ENCODE measurements around the gene DAP. TPM values are rescaled to one million over a fixed set of nuclear protein-coding genes. Genes with fewer than 3 reads are reported as not detected.
"Not testable (repeated sequence)": the region's sequence is repeated elsewhere in the genome, so short reads cannot be mapped to it uniquely, and the experiment has no call there.

The DAP gene
- total RNA-seq, 1 experiment from 2014 or later, result 35.8 TPM

DNA sequence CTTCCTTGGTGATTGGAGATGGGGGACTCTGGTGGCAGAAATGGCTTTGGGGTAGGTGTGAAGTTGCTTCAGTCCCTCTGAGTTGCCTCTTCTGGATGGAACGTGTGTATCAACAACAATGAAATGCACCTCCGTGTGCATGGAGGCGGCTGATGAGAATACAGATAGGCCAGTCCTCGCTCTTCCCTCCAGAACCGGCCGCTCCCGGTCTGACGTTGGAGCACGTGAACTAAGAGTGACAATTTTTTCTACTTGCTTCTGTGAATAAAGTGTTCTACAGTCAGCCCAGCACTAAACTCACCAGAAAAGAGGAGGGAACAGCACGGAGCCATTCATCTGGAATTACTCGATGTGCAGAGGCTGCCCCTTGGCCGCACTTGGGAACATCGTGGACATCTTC is 106.5 kb downstream of the DAP start:
- DNase-seq (ENCODE audit: low read depth), result no peak

DNA sequence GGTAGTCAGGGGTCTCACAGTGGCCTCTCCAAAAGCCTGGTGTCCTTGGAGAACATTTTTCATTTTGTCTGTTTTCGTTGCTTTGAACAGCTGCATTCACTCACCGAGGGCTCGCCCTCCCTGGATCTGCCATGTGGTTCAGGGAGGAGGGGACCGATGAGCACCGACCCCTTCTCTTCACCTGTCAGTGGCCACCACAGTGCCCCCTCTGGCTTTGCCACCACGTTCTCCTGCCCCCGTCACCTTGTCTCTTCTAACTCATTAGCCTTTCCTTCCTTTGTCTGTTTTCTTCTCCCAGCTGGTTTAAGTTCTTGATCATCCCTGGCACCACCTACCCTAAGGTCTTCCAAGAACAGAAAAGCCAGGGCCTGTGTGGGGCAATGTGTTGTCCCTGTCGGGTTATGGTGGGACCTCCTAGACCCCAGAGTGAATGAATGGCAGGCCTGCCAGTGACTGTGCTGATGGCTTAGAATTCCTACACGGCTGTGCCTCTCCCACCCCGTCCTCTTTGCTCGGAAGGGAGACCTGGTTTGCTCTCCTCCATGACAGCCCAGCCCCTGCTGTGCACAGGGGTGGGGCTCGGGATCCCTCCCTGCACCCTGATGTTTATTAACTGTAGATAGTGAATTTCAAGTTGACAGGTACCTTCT is 107.2 kb downstream of the DAP start:
- no peak for DNase-seq (ENCODE audit: low read depth)

DNA sequence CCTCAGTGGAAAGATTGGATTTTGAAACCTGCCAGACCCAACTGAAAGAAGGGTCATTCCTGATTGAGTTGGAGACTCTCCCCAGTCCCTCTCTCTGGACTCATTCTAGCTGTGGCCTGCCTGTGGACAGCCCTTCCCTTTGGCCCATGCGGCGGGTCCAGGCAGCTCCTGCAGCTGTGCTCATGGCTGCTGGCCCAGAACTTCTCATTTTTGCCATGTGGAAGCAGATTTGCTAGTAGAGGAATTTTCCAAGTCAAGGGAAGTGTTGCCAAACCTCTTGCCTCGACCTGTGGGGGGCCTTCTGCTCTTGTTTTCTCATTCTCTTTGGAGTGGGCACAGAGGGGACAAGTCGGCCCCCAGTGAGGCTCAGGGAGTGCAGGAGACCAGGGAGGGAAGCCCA is 108.0 kb downstream of the DAP start:
- DNase-seq (ENCODE audit: low read depth), result peak; percentile 37

DNA sequence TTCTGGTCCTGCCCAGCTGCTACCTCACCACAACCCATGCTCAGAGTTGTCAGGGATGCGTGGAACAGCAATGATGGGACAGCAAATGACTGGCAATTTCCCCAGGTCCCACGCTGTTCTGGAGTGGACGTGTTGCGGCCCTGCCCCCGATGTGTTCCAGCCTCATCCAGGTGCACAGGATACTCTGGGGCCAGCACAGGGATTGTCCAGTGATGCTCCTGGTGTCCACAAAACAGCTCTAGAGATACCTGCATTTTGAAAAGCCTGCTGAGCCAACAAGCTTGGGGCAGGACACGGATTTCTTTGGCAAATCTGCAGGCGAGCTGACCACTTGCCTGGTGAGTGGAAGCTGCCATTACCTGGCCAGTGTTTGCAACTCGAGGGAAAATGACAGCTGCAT is 108.4 kb downstream of the DAP start:
- no peak for DNase-seq (ENCODE audit: low read depth)

GRCh38 chr5:10652151-10652550 is 108.9 kb downstream of the DAP start:
- DNase-seq (ENCODE audit: low read depth), result peak; percentile 55

DNA sequence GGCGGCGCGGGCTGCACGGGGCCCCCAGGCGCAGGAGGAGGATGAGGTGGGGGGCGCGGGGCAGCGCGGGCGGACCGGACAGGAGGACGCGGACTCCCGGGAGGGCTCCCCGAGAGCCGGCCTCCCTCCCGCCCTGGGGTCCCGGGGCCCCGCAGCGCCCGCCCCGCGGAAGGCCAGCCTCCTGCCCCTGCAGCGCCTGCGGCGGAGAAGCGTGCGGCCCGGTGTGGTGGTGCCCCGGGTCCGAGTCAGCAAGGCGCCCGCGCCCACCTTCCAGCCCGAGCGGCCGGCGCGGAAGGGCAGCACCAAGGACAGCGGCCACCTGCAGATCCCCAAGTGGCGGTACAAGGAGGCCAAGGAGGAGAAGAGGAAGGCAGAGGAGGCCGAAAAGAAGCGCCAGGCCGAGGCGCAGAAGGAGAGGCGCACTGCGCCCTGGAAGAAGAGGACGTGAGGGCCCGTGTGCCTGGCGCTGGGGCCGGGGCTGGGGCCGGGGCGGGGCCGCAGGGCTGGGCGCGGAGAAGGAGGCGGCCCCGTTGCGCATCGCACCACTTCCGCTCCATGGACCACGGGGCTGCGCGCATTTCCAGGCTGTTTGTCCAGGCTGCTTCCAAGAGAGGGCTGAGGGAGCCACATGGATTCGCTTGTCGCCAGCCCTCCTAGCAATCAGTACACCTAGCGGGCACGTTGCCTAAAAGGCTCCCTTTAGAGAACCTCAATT is 111.2 kb downstream of the DAP start:
- DNase-seq (ENCODE audit: low read depth), result no peak

DNA sequence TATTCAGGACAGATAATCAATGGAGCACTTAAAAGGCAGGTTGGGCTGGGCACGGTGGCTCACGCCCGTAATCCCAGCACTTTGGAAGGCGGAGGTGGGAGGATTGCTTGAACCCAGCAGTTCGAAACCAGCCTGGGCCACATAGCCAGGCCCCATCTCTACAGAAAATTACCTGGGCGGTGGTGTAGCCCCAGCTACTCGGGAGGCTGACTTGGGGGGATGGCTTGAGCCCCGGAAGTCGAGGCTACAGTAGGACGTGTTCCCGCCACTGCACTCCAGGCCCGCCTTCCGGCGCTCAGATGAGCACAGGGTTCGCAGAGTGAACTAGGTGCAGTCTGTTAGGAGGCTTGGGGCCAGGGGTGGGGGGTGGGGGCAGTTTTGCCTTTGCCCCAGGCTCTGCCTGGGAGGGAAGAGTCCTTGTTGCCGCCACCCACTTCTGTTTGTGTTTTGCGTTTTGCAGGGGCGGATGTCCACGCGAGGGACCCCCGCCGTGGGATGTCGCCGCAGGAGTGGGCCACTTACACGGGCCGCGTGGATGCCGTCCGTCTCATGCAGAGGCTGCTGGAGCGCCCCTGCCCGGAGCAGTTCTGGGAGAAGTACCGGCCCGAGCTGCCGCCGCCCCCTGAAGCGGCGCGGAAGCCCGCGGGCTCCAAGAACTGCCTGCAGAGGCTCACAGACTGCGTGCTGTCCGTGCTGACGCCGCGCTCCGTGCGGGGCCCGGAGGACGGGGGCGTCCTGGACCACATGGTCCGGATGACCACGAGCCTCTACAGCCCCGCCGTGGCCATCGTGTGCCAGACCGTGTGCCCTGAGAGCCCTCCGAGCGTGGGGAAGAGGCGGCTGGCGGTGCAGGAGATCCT is 112.0 kb downstream of the DAP start:
- DNase-seq (ENCODE audit: low read depth), result no peak

- DNase-seq (ENCODE audit: low read depth), result no peak
Measured at GRCh38 chr5:10647640-10648039, 113.4 kb downstream of the DAP start.

GRCh38 chr5:10645671-10646070 is 115.4 kb downstream of the DAP start:
- no peak for DNase-seq (ENCODE audit: low read depth)

DNA sequence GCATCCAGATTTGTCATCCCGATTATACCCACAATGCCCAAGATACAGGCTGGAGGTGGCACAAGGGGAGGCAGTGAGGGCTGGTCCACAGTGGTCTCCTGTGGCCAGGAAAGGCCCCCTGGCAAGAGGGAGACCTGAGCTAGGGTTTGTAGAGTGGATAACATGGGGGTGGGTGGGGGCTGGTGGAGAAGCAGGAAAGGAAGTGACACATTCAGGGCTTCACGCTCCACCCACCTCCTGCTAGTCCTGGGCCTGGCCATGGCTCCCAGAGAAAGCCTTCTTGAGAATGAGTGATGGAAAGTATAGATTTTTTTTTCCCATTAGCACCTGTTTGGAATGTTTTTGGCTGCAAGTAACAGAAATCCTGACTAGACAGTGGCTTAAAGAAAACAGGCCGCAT is 115.9 kb downstream of the DAP start:
- DNase-seq (ENCODE audit: low read depth), result no peak

GRCh38 chr5:10644192-10644591 is 116.8 kb downstream of the DAP start:
- no peak for DNase-seq (ENCODE audit: low read depth)

DNA sequence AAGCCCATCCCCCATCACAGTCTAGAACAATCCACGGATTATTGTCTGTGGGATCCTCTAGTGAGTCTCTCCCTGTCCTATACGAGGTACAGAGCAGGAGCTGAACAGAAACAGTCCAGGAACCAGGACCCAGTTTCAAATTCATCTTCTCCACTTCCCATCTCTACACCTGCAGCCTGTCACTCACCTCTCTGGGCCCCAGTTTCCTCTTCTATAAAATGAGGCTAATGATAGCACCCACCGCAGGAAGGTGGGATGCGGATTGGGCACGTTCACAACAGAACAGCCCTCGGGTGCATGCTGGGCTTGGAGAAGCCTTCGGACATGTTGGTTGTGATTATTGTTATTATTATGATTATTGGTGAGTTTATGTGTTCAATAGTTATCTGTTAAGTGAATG is 118.7 kb downstream of the DAP start:
- no peak for DNase-seq (ENCODE audit: low read depth)

- DNase-seq (ENCODE audit: low read depth), result no peak
Measured at GRCh38 chr5:10639846-10640368, 121.1 kb downstream of the DAP start.

DNA sequence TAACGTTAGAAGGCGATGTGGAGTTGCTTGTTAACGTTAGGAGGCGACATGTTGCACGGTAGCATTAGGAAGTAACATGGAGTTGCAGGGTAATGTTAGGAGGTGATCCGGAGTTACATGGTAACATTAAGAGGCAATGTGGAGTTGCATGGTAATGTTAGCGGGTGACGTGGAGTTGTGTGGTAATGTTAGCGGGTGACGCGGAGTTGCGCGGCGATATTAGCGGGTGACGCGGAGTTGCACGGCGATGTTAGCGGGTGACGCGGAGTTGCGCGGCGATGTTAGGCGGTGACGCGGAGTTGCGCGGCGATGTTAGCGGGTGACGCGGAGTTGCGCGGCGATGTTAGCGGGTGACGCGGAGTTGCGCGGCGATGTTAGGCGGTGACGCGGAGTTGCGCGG is 122.3 kb downstream of the DAP start:
- not testable (repeated sequence) for DNase-seq (ENCODE audit: low read depth)

- no peak for DNase-seq (ENCODE audit: low read depth)
Measured at GRCh38 chr5:10637944-10638343, 123.1 kb downstream of the DAP start.

DNA sequence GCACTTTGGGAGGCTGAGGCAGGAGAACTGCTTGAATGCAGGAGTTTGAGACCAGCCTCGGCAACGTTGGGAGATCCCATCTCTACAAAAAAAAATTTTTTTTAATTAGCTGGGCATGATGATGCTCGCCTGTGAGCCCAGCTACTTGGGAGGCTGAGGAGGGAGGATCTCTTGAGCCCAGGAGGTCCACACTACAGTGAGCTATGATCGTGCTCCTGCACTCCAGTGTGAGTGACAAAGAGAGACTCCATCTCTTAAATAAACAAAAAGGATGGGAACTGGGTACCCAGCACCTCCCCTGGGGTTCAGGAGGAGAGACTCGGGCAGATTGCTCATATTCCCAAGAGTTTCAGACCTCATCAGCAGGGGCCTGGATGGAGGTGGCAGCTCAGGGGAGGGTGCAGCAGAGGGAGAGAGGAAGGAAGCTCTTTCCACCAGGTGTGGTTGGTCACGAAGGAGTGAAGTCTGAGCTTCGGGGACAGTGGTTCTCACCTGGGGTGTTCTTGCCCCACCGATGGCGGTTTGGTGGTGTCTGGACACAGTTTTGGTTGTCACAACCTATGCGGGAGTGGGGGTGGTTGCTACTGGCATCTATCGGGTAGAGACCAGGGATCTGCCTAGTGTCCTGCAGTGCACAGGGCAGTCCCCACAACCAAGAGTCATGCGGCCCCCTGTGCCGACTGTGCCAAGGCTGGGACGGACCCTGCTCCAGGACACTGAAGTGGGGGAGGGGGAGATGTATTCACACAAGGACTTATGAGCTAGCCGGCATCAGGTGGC is 124.5 kb downstream of the DAP start:
- no peak for DNase-seq (ENCODE audit: low read depth)

GRCh38 chr5:10635867-10636350 is 125.1 kb downstream of the DAP start:
- DNase-seq (ENCODE audit: low read depth), result no peak

GRCh38 chr5:10635257-10635866 is 125.7 kb downstream of the DAP start:
- peak; percentile 60 for DNase-seq (ENCODE audit: low read depth)

DNA sequence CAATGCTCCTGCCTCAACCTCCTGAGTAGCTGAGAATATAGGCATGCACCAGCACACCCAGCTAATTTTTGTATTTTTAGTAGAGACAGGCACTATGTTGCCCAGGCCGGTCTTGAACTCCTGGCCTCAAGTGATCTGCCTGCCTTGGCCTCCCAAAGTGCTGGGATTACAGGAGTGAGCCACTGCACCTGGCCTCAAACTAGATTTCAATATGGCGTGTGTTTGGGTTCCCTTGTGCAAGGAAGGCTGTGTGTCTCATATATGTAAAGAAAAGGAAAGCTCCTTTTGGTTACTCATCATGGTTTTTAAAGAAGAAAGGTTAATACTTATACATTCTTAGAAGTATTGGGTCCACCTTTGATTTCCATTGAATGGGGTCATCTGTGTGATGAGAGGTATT is 126.5 kb downstream of the DAP start:
- no peak for DNase-seq (ENCODE audit: low read depth)

DNA sequence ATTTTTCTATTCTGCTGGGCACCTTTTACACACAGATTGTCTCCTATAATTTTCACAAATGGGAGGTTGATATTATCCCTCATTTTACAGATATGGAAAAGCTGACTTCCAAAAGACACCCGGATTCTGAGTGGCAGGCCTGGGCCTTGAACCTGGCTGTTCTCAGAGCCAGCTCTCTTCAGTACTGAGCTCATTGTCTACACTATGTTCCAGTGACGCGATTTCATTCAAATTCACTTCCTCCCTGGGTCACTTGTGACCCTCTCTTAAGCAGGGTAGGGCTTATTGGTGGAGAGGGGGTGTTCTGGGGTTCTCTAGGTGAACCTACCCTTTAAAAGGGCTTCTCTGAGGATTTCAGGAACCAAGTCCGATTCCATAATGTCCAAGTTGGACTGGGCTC is 127.0 kb downstream of the DAP start:
- no peak for DNase-seq (ENCODE audit: low read depth)

Data from RPMI7951 (cell line).